ENCODE data around the gene CYP2C18.

CYP2C18 gene

DNA sequence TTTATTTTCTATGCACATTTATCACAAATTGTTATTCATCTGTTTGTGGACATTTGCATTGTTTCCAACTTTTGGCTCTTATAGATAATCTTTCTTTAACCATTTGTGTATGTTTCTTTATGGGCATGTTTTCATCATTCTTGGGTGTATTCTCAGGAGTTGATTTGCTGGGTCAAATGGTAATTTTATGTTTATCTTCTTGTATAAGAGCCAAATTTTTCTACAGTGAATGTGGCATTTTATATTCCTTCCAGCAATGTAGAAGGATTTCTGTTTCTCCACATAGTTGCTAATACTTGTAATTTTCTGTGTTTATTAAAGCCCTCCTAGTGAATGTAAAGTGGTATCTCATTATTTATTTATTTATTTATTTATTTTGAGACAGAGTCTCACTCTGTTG lies 100.7 kb downstream of the CYP2C18 start:
- POLR2A ChIA-PET (ENCODE audit: low non-redundant PET): no interaction called here
- no peak overlapping the region for H3K27ac ChIP-seq
- TF ChIP-seq, protein P1, sequence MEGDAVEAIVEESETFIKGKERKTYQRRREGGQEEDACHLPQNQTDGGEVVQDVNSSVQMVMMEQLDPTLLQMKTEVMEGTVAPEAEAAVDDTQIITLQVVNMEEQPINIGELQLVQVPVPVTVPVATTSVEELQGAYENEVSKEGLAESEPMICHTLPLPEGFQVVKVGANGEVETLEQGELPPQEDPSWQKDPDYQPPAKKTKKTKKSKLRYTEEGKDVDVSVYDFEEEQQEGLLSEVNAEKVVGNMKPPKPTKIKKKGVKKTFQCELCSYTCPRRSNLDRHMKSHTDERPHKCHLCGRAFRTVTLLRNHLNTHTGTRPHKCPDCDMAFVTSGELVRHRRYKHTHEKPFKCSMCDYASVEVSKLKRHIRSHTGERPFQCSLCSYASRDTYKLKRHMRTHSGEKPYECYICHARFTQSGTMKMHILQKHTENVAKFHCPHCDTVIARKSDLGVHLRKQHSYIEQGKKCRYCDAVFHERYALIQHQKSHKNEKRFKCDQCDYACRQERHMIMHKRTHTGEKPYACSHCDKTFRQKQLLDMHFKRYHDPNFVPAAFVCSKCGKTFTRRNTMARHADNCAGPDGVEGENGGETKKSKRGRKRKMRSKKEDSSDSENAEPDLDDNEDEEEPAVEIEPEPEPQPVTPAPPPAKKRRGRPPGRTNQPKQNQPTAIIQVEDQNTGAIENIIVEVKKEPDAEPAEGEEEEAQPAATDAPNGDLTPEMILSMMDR (conservative IDR thresholded peaks at IDR 0.05; ENCODE audit: low read depth): no peak
- no peak for DNase-seq (ENCODE audit: low spot score)
- CTCF ChIA-PET: no interaction called here

DNA sequence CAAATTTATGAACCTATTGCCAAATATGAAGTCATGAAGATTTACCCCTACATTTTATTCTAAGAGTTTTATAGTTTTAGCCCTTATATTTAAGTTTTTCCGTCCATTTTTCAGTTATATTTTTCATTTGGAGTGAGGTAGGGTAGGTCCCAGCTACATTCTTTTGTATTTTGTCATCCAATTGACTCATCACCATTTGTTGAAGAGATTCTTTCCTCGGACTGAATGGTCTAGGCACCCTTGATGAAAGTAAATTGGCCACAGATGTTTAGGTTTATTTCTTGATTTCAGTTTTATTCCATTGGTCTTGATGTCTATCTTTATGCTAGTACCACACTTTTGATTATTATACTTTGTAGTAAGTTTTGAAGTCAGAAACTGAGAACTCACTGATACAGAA lies 101.7 kb downstream of the CYP2C18 start:
- DNase-seq (ENCODE audit: low spot score): peak; percentile 9
- no peak overlapping the region for H3K27ac ChIP-seq
- CTCF ChIA-PET: no interaction called here
- POLR2A ChIA-PET (ENCODE audit: low non-redundant PET): interaction anchor here (0.6 kb wide), 1 partner anchor 18 kb away, joined by 3 read pairs; no protein-coding TSS in a partner anchor
- TF ChIP-seq, protein P1 (conservative IDR thresholded peaks at IDR 0.05; ENCODE audit: low read depth): no peak

Measured in RWPE1 (cell line).